WI38 (cell line): Measurements from ENCODE around the gene NMNAT2.

ENCODE experiments used
- H3K4me3 ChIP-seq: 2 replicates; pipeline ENCODE4 v1.5.1; 2011; ENCODE audit warnings: low read depth, mild to moderate bottlenecking, control low read depth, low read length
- CTCF ChIP-seq: IDR thresholded peaks from 2 replicates; pipeline ENCODE4 v1.5.1; 2012; ENCODE audit warnings: low read depth, mild to moderate bottlenecking, control low read depth, low read length

The NMNAT2 gene

GRCh38 chr1:183222909-183223308 lies 195.3 kb downstream of the NMNAT2 start:
- H3K4me3 ChIP-seq: no peak overlapping the region
- no peak for TF ChIP-seq CTCF

- TF ChIP-seq CTCF: no peak
- no peak overlapping the region for H3K4me3 ChIP-seq
These were observed 198.6 kb downstream of the NMNAT2 start for GRCh38 chr1:183219616-183220009.

GRCh38 chr1:183218971-183219615 lies 199.1 kb downstream of the NMNAT2 start:
- H3K4me3 ChIP-seq: no peak overlapping the region
- no peak for TF ChIP-seq CTCF

GRCh38 chr1:183218027-183218618 lies 200.1 kb downstream of the NMNAT2 start:
- H3K4me3 ChIP-seq: no peak overlapping the region
- TF ChIP-seq CTCF: no peak

GRCh38 chr1:183215936-183216335 lies 202.2 kb downstream of the NMNAT2 start:
- H3K4me3 ChIP-seq: no peak overlapping the region
- TF ChIP-seq CTCF: no peak

GRCh38 chr1:183215076-183215720 lies 203.0 kb downstream of the NMNAT2 start:
- no peak overlapping the region for H3K4me3 ChIP-seq
- no peak for TF ChIP-seq CTCF
